Measurements from ENCODE around the gene CYTH1. TPM values are rescaled to one million over a fixed set of nuclear protein-coding genes. Genes with fewer than 3 reads are reported as not detected.

Gene CYTH1
- total RNA-seq, 4 donors from 2014 or later: 42.1 to 86.7 (median 67.5) TPM

GRCh38 chr17:78659546-78659945 is 122.5 kb downstream of the CYTH1 start:
- H3K4me1 ChIP-seq: peaks cover 0 to 12% (median 0%) of the 10 kb centered on the region in 3 donors
- H3K4me3 ChIP-seq: no peak overlapping the region
- no peaks in the 10 kb centered on the region for H3K36me3 ChIP-seq
- 86 to 94% methylated on average over 12 of the region's 12 CpGs for WGBS, 2 donors
- H3K27ac ChIP-seq: no peak overlapping the region
- no peaks in the 10 kb centered on the region for H3K9me3 ChIP-seq
- H3K27me3 ChIP-seq: peaks cover 0 to 4% (median 0%) of the 10 kb centered on the region in 4 donors
- DNase-seq: no peak
- TF ChIP-seq CTCF (IDR thresholded peaks at IDR 0.05): no peak
- TF ChIP-seq POLR2A (IDR thresholded peaks at IDR 0.05): no peak
- intact Hi-C loops (cut with DNase I): no loop called here

DNA sequence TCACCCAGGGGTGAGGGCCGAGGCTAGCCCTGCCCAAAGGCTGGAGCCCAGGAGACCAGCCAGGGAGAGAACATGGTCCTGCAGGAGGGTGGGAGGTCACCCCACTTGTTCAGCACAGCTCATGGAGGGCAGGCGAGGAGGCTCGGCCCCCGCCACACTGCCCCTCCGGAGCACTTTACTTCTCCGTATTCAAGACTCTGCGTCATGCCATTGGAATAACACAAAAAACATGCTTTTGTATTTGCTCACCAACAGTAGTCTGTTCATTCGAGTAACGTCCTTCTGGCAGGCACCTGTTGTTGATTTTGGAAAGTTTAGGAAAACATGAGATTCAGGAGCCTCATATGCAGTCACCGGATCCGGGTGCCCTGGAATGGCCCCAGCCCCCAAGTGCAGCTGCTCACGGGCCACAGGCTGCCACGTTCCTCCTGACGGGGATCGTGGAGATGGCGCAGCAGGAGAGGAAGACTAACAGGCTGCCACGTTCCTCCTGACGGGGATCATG is 123.7 kb downstream of the CYTH1 start:
- H3K4me1 ChIP-seq: peaks cover 0 to 12% (median 0%) of the 10 kb centered on the region in 3 donors
- TF ChIP-seq CTCF (IDR thresholded peaks at IDR 0.05) (no peak), POLR2A (IDR thresholded peaks at IDR 0.05) (no peak)
- no peaks in the 10 kb centered on the region for H3K36me3 ChIP-seq
- H3K27me3 ChIP-seq: peaks cover 0 to 4% (median 0%) of the 10 kb centered on the region in 4 donors
- no peaks in the 10 kb centered on the region for H3K9me3 ChIP-seq
- intact Hi-C loops (cut with DNase I): no loop called here
- WGBS, 2 donors: 78 to 89% methylated on average over 8 to 18 of the region's 18 CpGs
- H3K27ac ChIP-seq: no peak overlapping the region
- no peak for DNase-seq
- no peak overlapping the region for H3K4me3 ChIP-seq

DNA sequence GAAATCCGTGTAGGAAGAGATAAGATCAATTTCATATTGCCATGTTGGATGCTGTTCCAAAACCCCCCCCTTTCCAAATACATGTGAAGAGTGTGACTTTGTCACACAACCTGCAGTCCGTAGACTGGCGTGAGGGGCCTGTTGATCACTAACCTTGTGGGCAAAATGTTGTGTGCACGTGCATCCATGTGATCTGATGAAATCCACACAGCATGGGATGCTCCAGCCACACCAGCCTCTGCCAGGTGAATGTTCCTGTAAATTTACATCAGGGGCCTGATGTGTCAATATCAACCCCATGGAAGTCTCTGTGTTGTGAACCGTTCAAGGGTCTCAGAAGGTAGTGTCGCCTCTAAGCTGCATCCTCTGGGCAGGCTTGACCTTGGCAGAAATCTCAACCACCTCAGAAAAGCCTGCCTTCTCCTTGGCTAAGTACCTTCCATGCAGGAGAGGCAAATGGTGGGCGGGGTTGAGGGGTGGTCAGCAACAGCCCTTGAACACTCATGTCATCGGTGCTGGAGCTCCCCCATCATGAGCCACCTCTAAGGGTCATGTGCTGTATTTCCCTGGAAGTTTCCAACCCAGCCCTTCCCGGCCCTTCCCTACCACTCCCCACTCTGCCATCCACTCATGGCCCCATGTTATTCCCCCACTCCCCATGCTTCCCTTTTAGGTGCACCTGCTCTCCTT is 126.7 kb downstream of the CYTH1 start:
- 89 to 91% methylated on average over 6 to 9 of the region's 9 CpGs for WGBS, 2 donors
- no peak for DNase-seq
- Histone ChIP-seq H3K4me1 (no peaks in the 10 kb centered on the region), H3K27me3 (peaks cover 0 to 4% (median 0%) of the 10 kb centered on the region in 4 donors), H3K27ac (no peak overlapping the region), H3K36me3 (no peaks in the 10 kb centered on the region), H3K4me3 (no peak overlapping the region), H3K9me3 (no peaks in the 10 kb centered on the region)
- TF ChIP-seq POLR2A (IDR thresholded peaks at IDR 0.05) (no peak), CTCF (IDR thresholded peaks at IDR 0.05) (no peak)
- intact Hi-C loops (cut with DNase I): no loop called here

DNA sequence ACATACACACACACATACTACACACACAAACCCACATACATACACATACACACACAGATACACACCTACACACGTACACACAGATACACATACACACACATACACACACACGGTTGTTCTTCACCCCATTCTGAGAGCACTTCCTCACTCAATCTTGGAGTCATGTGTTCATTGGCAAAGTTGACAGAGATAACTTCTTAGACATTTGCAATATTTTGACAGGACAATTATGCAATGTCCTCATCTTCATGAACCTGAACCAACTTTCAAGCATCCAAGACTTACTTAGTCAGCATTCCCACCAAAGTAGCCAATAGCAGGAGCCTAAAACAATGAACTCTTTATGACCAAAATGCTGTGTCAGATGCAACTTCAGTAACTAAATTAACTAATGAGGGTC is 127.7 kb downstream of the CYTH1 start:
- Histone ChIP-seq H3K4me1 (no peaks in the 10 kb centered on the region), H3K27ac (no peak overlapping the region), H3K36me3 (no peaks in the 10 kb centered on the region), H3K27me3 (peaks cover 0 to 4% (median 0%) of the 10 kb centered on the region in 4 donors), H3K4me3 (no peak overlapping the region), H3K9me3 (no peaks in the 10 kb centered on the region)
- intact Hi-C loops (cut with DNase I): no loop called here
- WGBS, 2 donors: 76 to 100% methylated on average over 2 of the region's 2 CpGs
- TF ChIP-seq POLR2A (IDR thresholded peaks at IDR 0.05) (no peak), CTCF (IDR thresholded peaks at IDR 0.05) (no peak)
- no peak for DNase-seq

DNA sequence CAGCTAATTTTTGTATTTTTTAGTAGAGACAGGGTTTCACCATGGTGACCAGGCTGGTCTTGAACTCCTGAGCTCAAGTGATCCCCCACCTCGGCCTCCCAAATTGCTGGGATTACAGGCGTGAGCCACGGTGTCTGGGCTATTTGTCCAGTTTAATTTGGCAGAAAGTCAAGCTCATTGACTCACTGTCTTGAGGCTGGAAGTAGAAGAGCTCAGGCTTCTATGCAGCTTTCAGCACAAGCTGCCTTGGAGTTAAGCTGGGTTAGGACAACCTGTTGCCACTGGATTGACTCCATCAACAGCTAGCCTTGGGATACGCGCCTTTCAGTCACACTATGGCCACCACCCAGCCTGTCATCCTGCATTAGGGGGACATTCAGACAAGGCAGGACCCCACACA is 128.7 kb downstream of the CYTH1 start:
- no peaks in the 10 kb centered on the region for H3K9me3 ChIP-seq
- DNase-seq: no peak
- H3K27ac ChIP-seq: no peak overlapping the region
- no peaks in the 10 kb centered on the region for H3K36me3 ChIP-seq
- TF ChIP-seq CTCF (IDR thresholded peaks at IDR 0.05): no peak
- TF ChIP-seq POLR2A (IDR thresholded peaks at IDR 0.05): no peak
- no peak overlapping the region for H3K4me3 ChIP-seq
- peaks cover 0 to 4% (median 0%) of the 10 kb centered on the region in 4 donors for H3K27me3 ChIP-seq
- WGBS, 2 donors: 51 to 79% methylated on average over 4 to 5 of the region's 5 CpGs
- H3K4me1 ChIP-seq: no peaks in the 10 kb centered on the region
- intact Hi-C loops (cut with DNase I): no loop called here
